ENCODE data around the gene PDZRN4. TPM values are rescaled to one million over a fixed set of nuclear protein-coding genes. Genes with fewer than 3 reads are reported as not detected.
"Not testable (repeated sequence)": the region's sequence is repeated elsewhere in the genome, so short reads cannot be mapped to it uniquely, and the experiment has no call there.

Gene PDZRN4
- total RNA-seq, 4 donors from 2014 or later, result 0.42 to 4.4 (median 2.4) TPM

DNA sequence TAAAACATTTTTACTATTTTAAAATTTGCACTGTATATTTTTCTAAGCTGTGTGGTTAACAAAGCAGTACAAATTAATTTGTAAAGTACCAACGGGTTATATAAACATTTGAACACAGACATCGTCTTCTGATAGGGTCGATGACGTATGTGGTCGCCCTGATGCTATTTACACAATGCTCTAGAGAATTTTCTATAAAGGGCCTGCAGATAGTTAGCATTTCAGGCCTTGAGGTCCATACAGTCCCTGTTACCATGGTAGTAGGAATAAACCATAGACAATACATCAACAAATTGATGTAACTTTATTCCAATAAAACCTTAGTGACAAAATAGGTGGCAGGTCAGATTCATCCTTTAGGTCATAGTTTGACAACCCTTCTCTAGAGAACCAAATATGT is 25.7 kb upstream of the PDZRN4 start:
- 84% methylated on average over 5 of the region's 5 CpGs for WGBS
- Histone ChIP-seq H3K4me3 (no peak overlapping the region), H3K27me3 (no peaks in the 10 kb centered on the region), H3K4me1 (no peaks in the 10 kb centered on the region), H3K9me3 (no peaks in the 10 kb centered on the region), H3K36me3 (no peaks in the 10 kb centered on the region), H3K27ac (no peak overlapping the region)
- DNase-seq (ENCODE audit: low spot score in 2 of 2), result no peak
- TF ChIP-seq CTCF (IDR thresholded peaks at IDR 0.05) (no peak), EP300 (IDR thresholded peaks at IDR 0.05) (no peak), POLR2AphosphoS5 (IDR thresholded peaks at IDR 0.05) (no peak)

GRCh38 chr12:41167701-41168100 is 20.4 kb upstream of the PDZRN4 start:
- 95% methylated on average over 1 of the region's 1 CpG for WGBS
- H3K9me3 ChIP-seq, result no peaks in the 10 kb centered on the region
- H3K36me3 ChIP-seq, result no peaks in the 10 kb centered on the region
- TF ChIP-seq CTCF (IDR thresholded peaks at IDR 0.05) (no peak), EP300 (IDR thresholded peaks at IDR 0.05) (no peak), POLR2A (IDR thresholded peaks at IDR 0.05) (no peak), POLR2AphosphoS5 (IDR thresholded peaks at IDR 0.05) (no peak)
- no peak overlapping the region for H3K27ac ChIP-seq
- no peak overlapping the region for H3K4me3 ChIP-seq
- no peak for DNase-seq (ENCODE audit: low spot score in 2 of 2)
- no peaks in the 10 kb centered on the region for H3K4me1 ChIP-seq
- H3K27me3 ChIP-seq, result no peaks in the 10 kb centered on the region

- Histone ChIP-seq H3K27ac (no peak overlapping the region), H3K27me3 (no peaks in the 10 kb centered on the region), H3K36me3 (no peaks in the 10 kb centered on the region), H3K9me3 (no peaks in the 10 kb centered on the region), H3K4me3 (no peak overlapping the region), H3K4me1 (no peaks in the 10 kb centered on the region)
- no peak for DNase-seq (ENCODE audit: low spot score in 2 of 2)
- TF ChIP-seq POLR2A (IDR thresholded peaks at IDR 0.05), result no peak
- TF ChIP-seq EP300 (IDR thresholded peaks at IDR 0.05), result no peak
- TF ChIP-seq POLR2AphosphoS5 (IDR thresholded peaks at IDR 0.05), result no peak
- TF ChIP-seq CTCF (IDR thresholded peaks at IDR 0.05), result no peak
- WGBS, result 63% methylated on average over 2 of the region's 2 CpGs
Measured at GRCh38 chr12:41174602-41175001, 13.5 kb upstream of the PDZRN4 start.

- not testable (repeated sequence) for H3K27ac ChIP-seq; H3K4me3 ChIP-seq; H3K4me1 ChIP-seq; H3K27me3 ChIP-seq; H3K9me3 ChIP-seq; DNase-seq (ENCODE audit: low spot score in 2 of 2); H3K36me3 ChIP-seq
- 80% methylated on average over 1 of the region's 1 CpG for WGBS
Measured at GRCh38 chr12:41179507-41179906, 8.6 kb upstream of the PDZRN4 start.

GRCh38 chr12:41184864-41185263 is 3.3 kb upstream of the PDZRN4 start:
- Histone ChIP-seq H3K4me3 (no peak overlapping the region), H3K36me3 (no peaks in the 10 kb centered on the region), H3K9me3 (no peaks in the 10 kb centered on the region), H3K4me1 (peaks cover 21% of the 10 kb centered on the region), H3K27ac (peak overlapping the region; percentile 34), H3K27me3 (peaks cover 21% of the 10 kb centered on the region)
- TF ChIP-seq POLR2AphosphoS5 (IDR thresholded peaks at IDR 0.05) (no peak), POLR2A (IDR thresholded peaks at IDR 0.05) (no peak), EP300 (IDR thresholded peaks at IDR 0.05) (no peak), CTCF (IDR thresholded peaks at IDR 0.05) (no peak)
- DNase-seq (ENCODE audit: low spot score in 2 of 2), result no peak

- 37% methylated on average over 3 of the region's 3 CpGs for WGBS
- H3K4me1 ChIP-seq, result peaks cover 26% of the 10 kb centered on the region
Measured at GRCh38 chr12:41186026-41186425, 2.1 kb upstream of the PDZRN4 start.

More at GRCh38 chr12:41186026-41186425, 2.1 kb upstream of the PDZRN4 start:
- no peak for TF ChIP-seq POLR2A (IDR thresholded peaks at IDR 0.05)
- TF ChIP-seq CTCF (IDR thresholded peaks at IDR 0.05), result no peak
- no peak for TF ChIP-seq POLR2AphosphoS5 (IDR thresholded peaks at IDR 0.05)
- TF ChIP-seq EP300 (IDR thresholded peaks at IDR 0.05), result no peak
- H3K36me3 ChIP-seq, result no peaks in the 10 kb centered on the region
- DNase-seq (ENCODE audit: low spot score in 2 of 2), result no peak
- H3K27me3 ChIP-seq, result peaks cover 28% of the 10 kb centered on the region
- H3K4me3 ChIP-seq, result no peak overlapping the region
- no peaks in the 10 kb centered on the region for H3K9me3 ChIP-seq
- no peak overlapping the region for H3K27ac ChIP-seq

Data from suprapubic skin (tissue), 4 donors.